Fibroblast of peridontal ligament (primary cell): ENCODE measurements around the gene LIMS4.
"Not testable (repeated sequence)": the region's sequence is repeated elsewhere in the genome, so short reads cannot be mapped to it uniquely, and the experiment has no call there.

Experiments
- DNase-seq: peaks from one replicate; pipeline ENCODE4 v3.0.0-alpha.2; 2010; ENCODE audit errors: extremely low read depth

The LIMS4 gene, protein sequence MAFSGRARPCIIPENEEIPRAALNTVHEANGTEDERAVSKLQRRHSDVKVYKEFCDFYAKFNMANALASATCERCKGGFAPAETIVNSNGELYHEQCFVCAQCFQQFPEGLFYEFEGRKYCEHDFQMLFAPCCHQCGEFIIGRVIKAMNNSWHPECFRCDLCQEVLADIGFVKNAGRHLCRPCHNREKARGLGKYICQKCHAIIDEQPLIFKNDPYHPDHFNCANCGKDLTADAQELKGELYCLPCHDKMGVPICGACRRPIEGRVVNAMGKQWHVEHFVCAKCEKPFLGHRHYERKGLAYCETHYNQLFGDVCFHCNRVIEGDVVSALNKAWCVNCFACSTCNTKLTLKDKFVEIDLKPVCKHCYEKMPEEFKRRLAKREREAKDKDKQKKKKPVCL

DNA sequence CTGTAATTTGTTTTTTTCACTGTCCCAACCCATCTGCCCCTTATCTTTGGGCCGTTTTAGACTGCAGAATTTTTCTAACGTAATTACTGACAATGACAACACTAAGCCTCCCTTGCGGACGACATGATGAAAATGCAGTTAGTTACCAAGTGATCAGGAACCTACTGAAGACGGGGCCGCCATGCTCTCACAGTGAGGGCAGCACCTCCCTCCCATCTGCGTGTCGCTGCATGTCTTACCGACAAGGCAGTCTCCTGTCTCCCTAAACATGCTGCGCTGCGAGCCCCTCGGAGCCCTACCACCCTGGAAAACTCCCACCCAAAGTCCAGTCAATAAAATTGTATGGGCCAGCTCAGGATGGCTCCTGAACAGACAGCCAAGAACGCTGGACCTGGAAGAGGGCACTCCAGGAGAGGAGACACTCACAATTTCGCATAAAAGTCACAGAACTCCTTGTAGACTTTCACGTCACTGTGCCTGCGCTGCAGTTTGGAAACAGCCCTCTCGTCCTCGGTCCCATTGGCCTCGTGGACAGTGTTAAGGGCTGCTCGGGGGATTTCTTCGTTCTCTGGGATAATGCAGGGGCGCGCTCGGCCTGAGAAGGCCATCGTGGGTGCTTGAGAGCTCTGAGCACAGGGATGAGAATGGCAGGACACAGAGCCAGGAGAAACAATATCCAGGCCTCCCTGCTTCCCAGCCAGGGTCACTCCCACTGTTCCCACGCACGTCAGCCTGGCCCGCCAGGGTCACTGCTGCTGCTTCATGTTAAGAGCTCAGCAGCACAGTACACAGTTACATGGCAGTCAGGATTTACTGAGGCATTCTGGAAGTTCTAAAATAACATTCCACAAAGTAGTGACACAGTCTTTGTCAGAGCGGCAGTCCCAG, at the start of gene LIMS4:
Gene LIMS4 (minus strand): TSS at position 646 of the 888 bp plus-strand sequence. CDS start 38 bp downstream, at position 608.
- not testable (repeated sequence) for DNase-seq

DNA sequence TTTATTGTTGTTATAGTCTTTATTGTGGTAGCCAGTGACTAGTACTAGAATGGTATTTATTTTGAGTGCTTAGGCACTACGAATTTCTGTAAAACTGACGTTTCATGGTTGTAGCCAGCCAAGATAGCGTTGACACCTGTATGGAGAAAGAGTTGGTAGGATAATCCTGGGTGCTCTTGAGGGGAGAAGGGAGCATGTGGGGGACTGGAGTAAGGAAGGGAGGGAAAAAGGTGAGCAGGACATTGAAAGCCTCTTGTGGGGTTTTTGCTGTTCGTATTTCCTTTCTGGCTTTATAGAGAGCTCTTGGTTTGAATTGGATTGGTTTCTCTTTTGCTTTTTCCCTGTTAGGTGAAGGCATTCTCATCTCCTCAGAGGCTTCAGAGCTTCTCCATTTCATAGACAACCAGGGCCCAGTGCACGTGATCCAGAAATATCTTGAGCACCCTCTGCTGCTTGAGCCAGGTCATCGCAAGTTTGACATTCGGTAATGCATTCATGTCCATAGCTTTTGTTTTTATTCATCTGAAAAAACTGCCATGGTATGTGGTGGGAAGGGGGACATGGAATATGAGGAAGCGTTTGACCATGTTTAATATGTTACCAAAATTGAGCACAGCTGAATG, 27.2 kb upstream of the LIMS4 start:
- DNase-seq: not testable (repeated sequence)

- DNase-seq: not testable (repeated sequence)
These were observed 23.4 kb upstream of the LIMS4 start for GRCh38 chr2:110496027-110496426.

GRCh38 chr2:110494488-110494887, 21.9 kb upstream of the LIMS4 start:
- not testable (repeated sequence) for DNase-seq

DNA sequence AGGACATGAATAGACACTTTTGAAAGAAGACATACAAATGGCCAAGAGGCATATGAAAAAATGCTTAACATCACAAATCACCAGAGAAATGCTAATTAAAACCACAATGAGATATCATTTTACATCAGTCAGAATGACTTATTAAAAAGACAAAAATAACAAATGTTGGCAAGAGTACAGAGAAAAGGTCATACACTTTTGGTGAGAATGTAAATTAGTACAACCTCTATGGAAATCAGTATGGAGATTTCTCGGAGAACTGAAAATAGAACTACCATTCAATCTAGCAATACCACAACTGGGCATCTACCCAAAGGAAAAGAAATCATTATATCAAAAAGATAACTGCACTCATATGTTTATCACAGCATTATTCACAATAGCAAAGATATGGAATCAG, 16.4 kb upstream of the LIMS4 start:
- not testable (repeated sequence) for DNase-seq

GRCh38 chr2:110482697-110483096, 10.1 kb upstream of the LIMS4 start:
- DNase-seq: not testable (repeated sequence)

DNA sequence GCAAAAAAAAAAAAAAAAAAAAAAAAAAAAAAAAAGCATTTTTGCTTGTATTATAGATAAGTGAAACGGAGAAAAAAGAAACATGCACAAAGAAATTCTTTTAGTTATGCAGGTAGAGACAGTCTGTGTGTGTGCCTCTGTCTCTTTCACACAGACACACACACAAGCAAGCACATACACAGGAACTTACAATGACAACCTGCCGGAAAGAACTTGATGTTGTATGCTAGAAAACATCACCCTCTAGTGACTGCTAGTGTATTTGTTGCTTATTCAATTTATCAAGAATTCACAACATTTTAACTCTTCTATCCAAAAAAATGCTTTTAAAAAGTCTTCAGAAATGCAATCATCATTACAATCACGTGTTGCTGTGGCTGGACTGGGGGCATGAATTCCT, 8.6 kb upstream of the LIMS4 start:
- not testable (repeated sequence) for DNase-seq

GRCh38 chr2:110480084-110480483, 7.5 kb upstream of the LIMS4 start:
- DNase-seq: not testable (repeated sequence)

DNA sequence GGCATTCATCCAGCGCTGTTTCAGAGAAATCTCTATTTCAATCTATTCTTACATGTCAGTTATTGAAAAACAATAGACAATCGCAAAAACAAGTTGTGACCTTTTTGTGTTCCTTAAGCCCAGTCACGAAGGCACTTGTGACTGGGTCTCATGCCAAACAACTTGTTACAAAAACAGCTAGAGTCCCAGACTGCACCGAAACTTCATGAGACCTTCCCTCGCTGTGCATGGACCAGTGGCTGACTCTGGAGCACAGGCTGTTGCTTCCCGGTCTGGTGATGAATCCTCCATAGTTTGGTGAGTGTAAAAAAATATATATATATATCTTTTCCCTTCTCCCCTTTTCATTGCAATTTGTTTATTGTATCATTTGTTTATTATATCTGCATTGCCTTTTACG, 4.8 kb upstream of the LIMS4 start:
- not testable (repeated sequence) for DNase-seq

DNA sequence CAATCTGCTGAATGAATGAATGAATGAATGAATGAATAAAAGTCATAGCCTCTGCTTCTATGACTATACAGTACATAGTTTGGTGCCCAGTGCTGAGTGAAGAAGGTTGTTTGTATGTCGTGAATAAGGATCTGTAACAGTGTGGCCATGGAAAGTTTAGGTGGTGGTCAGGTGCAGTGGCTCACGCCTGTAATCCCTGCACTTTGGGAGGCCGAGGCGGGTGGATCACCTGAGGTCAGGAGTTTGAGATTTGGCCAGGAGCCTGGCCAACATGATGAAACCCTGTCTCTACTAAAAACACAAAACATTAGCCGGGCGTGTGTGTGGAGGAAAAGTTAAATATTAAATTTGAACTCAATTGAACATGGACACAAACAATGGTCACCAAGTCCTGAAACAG, 4.3 kb upstream of the LIMS4 start:
- DNase-seq: not testable (repeated sequence)

DNA sequence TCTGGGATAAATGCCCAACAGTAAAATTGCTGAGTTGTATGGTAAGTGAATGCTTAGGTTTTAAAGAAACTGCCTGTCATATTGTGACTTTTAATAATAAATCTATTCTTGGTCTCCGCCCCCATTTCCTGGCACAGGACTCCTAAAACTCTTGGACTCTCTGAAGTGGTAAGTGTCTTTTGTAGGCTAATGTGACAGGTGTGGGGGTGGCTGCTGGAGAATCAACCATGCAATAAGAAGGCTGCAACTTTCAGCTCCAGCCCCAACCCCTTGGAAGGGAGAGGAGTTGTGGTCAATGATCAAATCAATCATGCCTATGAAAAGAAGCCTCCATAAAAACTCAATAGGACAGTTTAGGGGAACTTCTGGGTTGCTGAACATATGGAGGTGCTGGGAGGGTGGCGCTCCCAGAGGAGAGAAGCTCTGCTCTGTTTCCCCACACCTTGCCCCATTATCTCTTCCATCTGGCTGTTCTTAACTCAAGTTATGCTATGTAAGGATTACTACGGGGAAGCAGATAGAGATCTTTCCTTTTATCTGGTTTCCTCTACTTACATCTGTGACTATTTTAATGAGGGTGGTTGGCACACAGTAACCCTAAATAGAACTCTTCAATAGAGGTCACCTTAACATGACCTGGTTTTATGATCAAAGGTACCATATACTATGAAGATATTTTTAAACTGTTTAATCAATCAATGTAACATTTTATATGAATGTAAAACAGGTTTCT, 3.2 kb upstream of the LIMS4 start:
- not testable (repeated sequence) for DNase-seq

DNA sequence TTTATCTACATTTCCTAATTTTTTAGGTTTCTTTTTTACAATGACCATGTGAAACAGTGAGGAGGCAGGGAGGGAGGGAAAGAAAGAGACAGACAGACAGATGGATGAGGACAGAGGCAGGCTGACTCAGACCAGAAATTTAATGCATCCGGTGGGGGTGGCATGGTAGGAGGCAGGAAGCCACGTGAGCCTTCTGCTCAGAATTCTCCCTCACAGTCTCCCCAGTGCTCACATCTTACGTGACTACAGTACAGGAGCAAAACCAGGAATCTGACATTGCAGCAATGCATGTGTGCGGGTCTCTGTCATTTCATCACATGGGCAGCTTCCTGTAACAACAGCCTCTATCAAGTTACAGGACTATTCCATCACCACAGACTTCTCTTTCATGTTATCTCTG, 2.3 kb upstream of the LIMS4 start:
- DNase-seq: not testable (repeated sequence)

GRCh38 chr2:110473059-110473358, 393 bp upstream of the LIMS4 start:
- DNase-seq: not testable (repeated sequence)

- DNase-seq: not testable (repeated sequence)
These were observed 3.7 kb downstream of the LIMS4 start for GRCh38 chr2:110468921-110469320.

DNA sequence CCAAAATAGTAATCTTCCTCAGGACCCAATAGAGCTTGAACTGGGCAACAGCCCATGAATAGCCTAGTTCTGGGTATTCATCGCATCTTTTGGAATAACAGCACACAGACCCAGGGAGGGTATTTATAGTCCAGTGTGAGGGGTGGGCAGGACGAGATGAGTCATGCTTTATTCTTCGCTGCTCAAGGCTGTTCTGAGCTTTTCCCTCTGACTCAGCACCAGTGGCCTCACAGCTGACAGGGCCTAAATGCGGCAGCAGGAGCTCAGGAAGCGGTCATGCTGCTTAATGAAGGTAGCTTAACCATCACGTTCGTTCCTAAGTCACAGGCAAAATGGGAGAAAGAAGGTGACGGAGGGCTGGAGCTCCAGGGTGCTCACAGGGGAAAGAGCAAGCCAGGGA, 7.3 kb downstream of the LIMS4 start:
- not testable (repeated sequence) for DNase-seq

DNA sequence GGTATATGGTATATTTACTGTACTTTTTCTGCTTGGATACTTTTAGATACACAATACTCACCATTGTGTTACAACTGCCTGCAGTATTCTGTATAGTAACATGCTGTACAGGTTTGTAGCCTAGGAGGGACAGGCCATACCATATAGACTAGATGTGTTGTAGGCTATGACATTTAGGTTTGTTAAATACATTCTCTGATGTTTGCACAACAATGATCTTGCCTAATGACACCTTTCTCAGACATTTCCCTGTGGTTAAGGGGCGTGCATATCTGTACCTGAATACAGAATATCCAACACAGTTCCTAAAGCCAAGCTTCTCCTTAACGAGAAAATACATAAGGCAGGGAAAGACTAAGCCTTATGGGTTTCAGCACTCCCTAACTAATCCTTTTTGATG, 10.2 kb downstream of the LIMS4 start:
- DNase-seq: not testable (repeated sequence)

DNA sequence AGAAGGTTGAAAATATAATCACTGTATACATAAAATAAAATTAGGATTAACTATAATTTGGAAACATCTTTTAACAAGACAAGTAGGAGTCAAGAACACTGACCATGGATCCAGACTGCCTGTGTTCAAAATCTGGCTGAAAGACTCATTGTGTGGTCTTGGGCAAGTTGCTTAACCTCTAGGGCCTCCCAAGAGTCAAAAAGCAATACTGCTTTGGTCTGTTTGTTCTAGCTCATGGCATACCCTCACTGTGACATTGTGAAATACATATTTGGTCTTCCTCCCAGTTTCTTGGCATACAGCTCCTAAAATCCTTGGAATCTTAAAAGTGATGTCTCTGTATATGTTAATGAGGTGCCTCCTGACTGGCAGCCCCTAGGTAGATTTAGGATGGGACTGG, 12.3 kb downstream of the LIMS4 start:
- not testable (repeated sequence) for DNase-seq

GRCh38 chr2:110457214-110457590, 15.4 kb downstream of the LIMS4 start:
- DNase-seq: not testable (repeated sequence)

GRCh38 chr2:110456291-110457213, 16.1 kb downstream of the LIMS4 start:
- not testable (repeated sequence) for DNase-seq

DNA sequence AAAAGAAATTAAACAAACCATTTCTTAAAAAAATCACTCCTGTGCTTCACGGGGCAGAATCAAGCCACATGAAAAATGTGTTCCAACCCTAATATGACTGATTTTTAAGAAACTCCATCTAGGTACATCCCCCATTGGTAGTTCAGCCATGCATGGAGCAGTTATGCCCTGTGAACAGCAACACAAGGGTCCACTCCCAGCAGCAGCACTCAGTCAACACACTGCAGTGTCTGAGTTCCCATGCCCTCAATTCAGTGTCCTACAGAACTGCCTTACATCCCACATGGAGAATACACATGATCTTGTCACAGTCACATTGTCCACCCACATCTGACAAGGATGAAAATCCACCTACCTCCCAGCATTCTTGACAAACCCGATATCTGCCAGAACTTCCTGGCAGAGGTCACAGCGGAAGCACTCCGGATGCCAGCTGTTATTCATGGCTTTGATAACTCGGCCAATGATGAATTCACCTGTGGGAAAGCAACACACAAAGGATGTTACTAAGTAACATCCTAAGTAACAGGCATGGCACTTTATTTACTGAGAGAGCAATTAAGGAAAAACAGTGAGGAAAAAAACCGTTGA, 17.4 kb downstream of the LIMS4 start:
- not testable (repeated sequence) for DNase-seq
